ENCODE measurements around the gene ELOVL2. TPM values are rescaled to one million over a fixed set of nuclear protein-coding genes. Genes with fewer than 3 reads are reported as not detected.
"Not testable (repeated sequence)": the region's sequence is repeated elsewhere in the genome, so short reads cannot be mapped to it uniquely, and the experiment has no call there.

The ELOVL2 gene
- total and polyA plus RNA-seq, 2 experiments from 2014 or later = 0.29 to 0.32 TPM

DNA sequence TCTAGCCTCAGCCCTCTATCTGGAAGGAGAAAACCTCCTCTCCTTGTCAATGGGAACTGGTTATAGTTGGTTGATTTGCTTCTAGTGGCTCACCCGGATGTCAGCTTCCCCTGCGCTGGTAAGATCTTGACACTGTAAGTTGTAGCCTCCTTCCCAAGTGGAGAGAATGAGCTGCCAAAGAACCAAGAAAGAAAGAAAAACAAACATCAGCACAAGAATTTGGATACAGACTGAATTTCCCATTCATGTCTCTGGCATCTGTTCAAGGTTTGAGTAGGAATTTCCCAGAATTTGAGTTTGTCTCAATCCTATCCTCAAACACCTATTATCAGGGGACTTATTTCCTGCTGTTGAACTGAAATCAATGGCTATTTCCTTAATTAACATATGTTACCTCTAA, 44.1 kb downstream of the ELOVL2 start:
- peak; percentile 13 for DNase-seq
- no peaks in the 10 kb centered on the region for H3K27me3 ChIP-seq (replicated peaks; ENCODE audit: insufficient read depth)
- no peaks in the 10 kb centered on the region for H4K20me1 ChIP-seq (ENCODE audit: insufficient read depth)
- H3K4me1 ChIP-seq (ENCODE audit: insufficient read depth) = no peaks in the 10 kb centered on the region
- in situ Hi-C loops (cut with MboI) = no loop called here
- no peak overlapping the region for H3K9ac ChIP-seq
- H3K4me2 ChIP-seq (ENCODE audit: unreplicated experiment) = no peak overlapping the region
- no peaks in the 10 kb centered on the region for H3K9me2 ChIP-seq (ENCODE audit: insufficient read depth)
- H3K79me2 ChIP-seq (ENCODE audit: insufficient read depth) = no peaks in the 10 kb centered on the region
- no peaks in the 10 kb centered on the region for H3K9me3 ChIP-seq (ENCODE audit: low read depth)
- no peak overlapping the region for H3K4me3 ChIP-seq
- H3F3A ChIP-seq (ENCODE audit: insufficient read depth) = no peaks in the 10 kb centered on the region
- H3K27ac ChIP-seq = no peak overlapping the region
- WGBS, 2 experiments (ENCODE audit: low coverage in 1 of 2, low lambda C conversion rate in 2 of 2, missing lambda C conversion rate in 2 of 2) = 78 to 85% methylated on average over 2 of the region's 2 CpGs
- H3K36me3 ChIP-seq (ENCODE audit: low read depth) = no peaks in the 10 kb centered on the region
- TF ChIP-seq EZH2phosphoT487 (IDR thresholded peaks at IDR 0.05; ENCODE audit: insufficient read depth, low read depth) (no peak), EZH2 (IDR thresholded peaks at IDR 0.05; ENCODE audit: insufficient read depth, poor library complexity, severe bottlenecking) (no peak)
- H2AFZ ChIP-seq = no peak overlapping the region

DNA sequence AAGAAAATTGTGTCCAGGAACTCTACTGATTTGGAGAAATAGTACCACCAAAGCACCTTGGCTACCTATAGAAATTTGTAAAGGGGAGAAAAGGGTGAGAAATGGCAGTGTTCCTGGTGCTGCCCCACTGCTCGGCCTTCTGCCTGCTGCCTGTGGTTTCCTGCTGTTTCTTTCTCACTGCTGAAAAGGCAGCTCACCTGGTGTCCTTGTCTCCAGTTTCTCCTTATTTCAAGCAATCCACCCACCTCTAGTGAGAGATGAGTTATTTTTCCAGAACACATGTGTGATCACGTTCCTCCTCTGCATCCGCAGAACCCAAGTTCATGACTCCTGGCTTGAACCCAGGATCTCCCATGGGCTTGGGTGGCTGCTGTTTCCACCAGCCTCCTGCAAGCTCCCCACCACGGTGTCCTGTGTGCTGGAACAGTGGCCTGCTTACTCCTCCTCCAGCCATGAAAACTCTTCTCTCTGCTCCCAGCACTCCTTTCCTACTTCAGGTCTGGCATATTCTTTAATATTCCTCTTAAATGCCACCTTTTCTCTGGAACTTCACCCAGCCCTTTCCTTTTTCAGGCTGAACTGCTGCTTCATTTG, 48.9 kb downstream of the ELOVL2 start:
- Histone ChIP-seq H3K4me3 (no peak overlapping the region), H2AFZ (no peak overlapping the region), H3K79me2 (ENCODE audit: insufficient read depth) (no peaks in the 10 kb centered on the region), H4K20me1 (ENCODE audit: insufficient read depth) (no peaks in the 10 kb centered on the region), H3K27ac (no peak overlapping the region), H3F3A (ENCODE audit: insufficient read depth) (no peaks in the 10 kb centered on the region), H3K36me3 (ENCODE audit: low read depth) (no peaks in the 10 kb centered on the region), H3K9me2 (ENCODE audit: insufficient read depth) (no peaks in the 10 kb centered on the region), H3K9me3 (ENCODE audit: low read depth) (no peaks in the 10 kb centered on the region), H3K4me2 (ENCODE audit: unreplicated experiment) (no peak overlapping the region), H3K9ac (no peak overlapping the region), H3K4me1 (ENCODE audit: insufficient read depth) (no peaks in the 10 kb centered on the region), H3K27me3 (replicated peaks; ENCODE audit: insufficient read depth) (no peaks in the 10 kb centered on the region)
- TF ChIP-seq EZH2 (IDR thresholded peaks at IDR 0.05; ENCODE audit: insufficient read depth, poor library complexity, severe bottlenecking) (no peak), EZH2phosphoT487 (IDR thresholded peaks at IDR 0.05; ENCODE audit: insufficient read depth, low read depth) (no peak)
- in situ Hi-C loops (cut with MboI) = no loop called here
- DNase-seq = no peak
- WGBS, 2 experiments (ENCODE audit: low coverage in 1 of 2, low lambda C conversion rate in 2 of 2, missing lambda C conversion rate in 2 of 2) = 70 to 74% methylated on average over 4 of the region's 4 CpGs

GRCh38 chr6:10993896-10994295, 50.2 kb downstream of the ELOVL2 start:
- in situ Hi-C loops (cut with MboI) = no loop called here
- no peak for TF ChIP-seq EZH2 (IDR thresholded peaks at IDR 0.05; ENCODE audit: insufficient read depth, poor library complexity, severe bottlenecking)
- TF ChIP-seq EZH2phosphoT487 (IDR thresholded peaks at IDR 0.05; ENCODE audit: insufficient read depth, low read depth) = no peak
- H3F3A ChIP-seq (ENCODE audit: insufficient read depth) = no peaks in the 10 kb centered on the region
- no peaks in the 10 kb centered on the region for H3K4me1 ChIP-seq (ENCODE audit: insufficient read depth)
- no peak overlapping the region for H2AFZ ChIP-seq
- H3K27ac ChIP-seq = no peak overlapping the region
- H3K27me3 ChIP-seq (replicated peaks; ENCODE audit: insufficient read depth) = no peaks in the 10 kb centered on the region
- 91 to 92% methylated on average over 5 to 8 of the region's 8 CpGs for WGBS, 2 experiments (ENCODE audit: low coverage in 1 of 2, low lambda C conversion rate in 2 of 2, missing lambda C conversion rate in 2 of 2)
- H3K4me3 ChIP-seq = no peak overlapping the region
- H3K9ac ChIP-seq = no peak overlapping the region
- no peak for DNase-seq
- H3K9me3 ChIP-seq (ENCODE audit: low read depth) = no peaks in the 10 kb centered on the region
- no peaks in the 10 kb centered on the region for H3K9me2 ChIP-seq (ENCODE audit: insufficient read depth)
- no peaks in the 10 kb centered on the region for H4K20me1 ChIP-seq (ENCODE audit: insufficient read depth)
- H3K79me2 ChIP-seq (ENCODE audit: insufficient read depth) = no peaks in the 10 kb centered on the region
- no peak overlapping the region for H3K4me2 ChIP-seq (ENCODE audit: unreplicated experiment)
- H3K36me3 ChIP-seq (ENCODE audit: low read depth) = no peaks in the 10 kb centered on the region

DNA sequence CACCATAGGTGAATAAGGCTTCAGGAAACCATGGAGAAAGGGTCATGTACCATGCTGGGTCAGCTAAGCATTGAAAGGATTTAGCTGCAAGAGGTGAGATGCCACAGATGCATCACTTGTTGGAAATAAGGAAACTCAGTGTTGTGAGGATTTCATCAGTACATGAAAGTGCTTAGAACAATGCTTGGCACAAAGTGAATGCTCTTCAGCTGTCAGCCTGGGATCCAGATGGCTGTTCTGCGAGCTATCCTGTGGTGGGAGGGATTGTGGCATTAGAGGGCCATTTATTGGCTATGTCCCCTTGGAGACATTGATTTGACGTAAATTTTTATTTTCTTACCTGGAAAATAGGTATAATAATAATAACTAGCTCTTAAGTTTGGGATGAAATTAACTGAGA, 53.0 kb downstream of the ELOVL2 start:
- Histone ChIP-seq H3K9me2 (ENCODE audit: insufficient read depth) (no peaks in the 10 kb centered on the region), H3K9me3 (ENCODE audit: low read depth) (no peaks in the 10 kb centered on the region), H3K4me3 (no peak overlapping the region), H4K20me1 (ENCODE audit: insufficient read depth) (no peaks in the 10 kb centered on the region), H3K27me3 (replicated peaks; ENCODE audit: insufficient read depth) (no peaks in the 10 kb centered on the region), H2AFZ (no peak overlapping the region), H3K36me3 (ENCODE audit: low read depth) (no peaks in the 10 kb centered on the region), H3K4me1 (ENCODE audit: insufficient read depth) (no peaks in the 10 kb centered on the region), H3F3A (ENCODE audit: insufficient read depth) (no peaks in the 10 kb centered on the region), H3K27ac (no peak overlapping the region), H3K4me2 (ENCODE audit: unreplicated experiment) (no peak overlapping the region), H3K79me2 (ENCODE audit: insufficient read depth) (no peaks in the 10 kb centered on the region), H3K9ac (no peak overlapping the region)
- 45 to 49% methylated on average over 2 of the region's 2 CpGs for WGBS, 2 experiments (ENCODE audit: low coverage in 1 of 2, low lambda C conversion rate in 2 of 2, missing lambda C conversion rate in 2 of 2)
- in situ Hi-C loops (cut with MboI) = no loop called here
- DNase-seq = no peak
- TF ChIP-seq EZH2 (IDR thresholded peaks at IDR 0.05; ENCODE audit: insufficient read depth, poor library complexity, severe bottlenecking) (no peak), EZH2phosphoT487 (IDR thresholded peaks at IDR 0.05; ENCODE audit: insufficient read depth, low read depth) (no peak)

DNA sequence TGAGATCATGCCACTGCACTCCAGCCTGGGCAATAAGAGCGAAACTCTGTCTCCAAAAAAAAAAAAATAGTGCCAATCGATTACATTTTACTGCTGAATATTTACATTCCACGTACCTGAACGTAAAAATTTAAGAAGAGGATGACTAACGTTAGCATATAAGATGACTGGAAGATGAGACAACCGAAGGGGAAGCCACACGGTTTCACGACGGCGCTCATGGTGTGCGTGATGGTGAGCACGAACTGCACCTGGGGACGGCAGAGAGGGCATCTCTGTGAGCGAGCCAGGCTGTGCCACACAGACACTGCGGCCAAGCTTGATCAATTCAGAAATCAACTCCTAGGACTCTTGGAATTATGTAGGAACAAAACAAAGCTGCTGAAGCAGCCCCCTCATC, 54.5 kb downstream of the ELOVL2 start:
- no peaks in the 10 kb centered on the region for H3K27me3 ChIP-seq (replicated peaks; ENCODE audit: insufficient read depth)
- H3K36me3 ChIP-seq (ENCODE audit: low read depth) = no peaks in the 10 kb centered on the region
- H3F3A ChIP-seq (ENCODE audit: insufficient read depth) = no peaks in the 10 kb centered on the region
- H3K79me2 ChIP-seq (ENCODE audit: insufficient read depth) = no peaks in the 10 kb centered on the region
- H3K27ac ChIP-seq = no peak overlapping the region
- H3K4me1 ChIP-seq (ENCODE audit: insufficient read depth) = no peaks in the 10 kb centered on the region
- 93 to 94% methylated on average over 15 of the region's 15 CpGs for WGBS, 2 experiments (ENCODE audit: low coverage in 1 of 2, low lambda C conversion rate in 2 of 2, missing lambda C conversion rate in 2 of 2)
- no peaks in the 10 kb centered on the region for H3K9me3 ChIP-seq (ENCODE audit: low read depth)
- no peak overlapping the region for H2AFZ ChIP-seq
- H3K4me2 ChIP-seq (ENCODE audit: unreplicated experiment) = no peak overlapping the region
- no peak overlapping the region for H3K4me3 ChIP-seq
- TF ChIP-seq EZH2 (IDR thresholded peaks at IDR 0.05; ENCODE audit: insufficient read depth, poor library complexity, severe bottlenecking) (no peak), EZH2phosphoT487 (IDR thresholded peaks at IDR 0.05; ENCODE audit: insufficient read depth, low read depth) (no peak)
- no peaks in the 10 kb centered on the region for H3K9me2 ChIP-seq (ENCODE audit: insufficient read depth)
- in situ Hi-C loops (cut with MboI) = no loop called here
- no peak overlapping the region for H3K9ac ChIP-seq
- no peaks in the 10 kb centered on the region for H4K20me1 ChIP-seq (ENCODE audit: insufficient read depth)
- DNase-seq = no peak

GRCh38 chr6:10984959-10985358, 59.1 kb downstream of the ELOVL2 start:
- H2AFZ ChIP-seq; H3K4me3 ChIP-seq; H3K27me3 ChIP-seq (replicated peaks; ENCODE audit: insufficient read depth); H3K9me3 ChIP-seq (ENCODE audit: low read depth); in situ Hi-C loops (cut with MboI); H3K9ac ChIP-seq; H3K36me3 ChIP-seq (ENCODE audit: low read depth); DNase-seq; H3F3A ChIP-seq (ENCODE audit: insufficient read depth); H4K20me1 ChIP-seq (ENCODE audit: insufficient read depth); H3K4me2 ChIP-seq (ENCODE audit: unreplicated experiment); H3K79me2 ChIP-seq (ENCODE audit: insufficient read depth); H3K27ac ChIP-seq; H3K4me1 ChIP-seq (ENCODE audit: insufficient read depth); H3K9me2 ChIP-seq (ENCODE audit: insufficient read depth): not testable (repeated sequence)
- WGBS, 2 experiments (ENCODE audit: low coverage in 1 of 2, low lambda C conversion rate in 2 of 2, missing lambda C conversion rate in 2 of 2) = 40 to 63% methylated on average over 2 of the region's 2 CpGs

All from GM23248 (cell line).